Peyer's patch (tissue), 4 donors: Measurements from ENCODE around the gene CBX2. TPM values are rescaled to one million over a fixed set of nuclear protein-coding genes. Genes with fewer than 3 reads are reported as not detected.

Source experiments
- DNase-seq, 3 donors: peaks; one replicate each; pipeline ENCODE4 v3.0.0-alpha.2; 2017 to 2019
- H3K27ac ChIP-seq, 4 donors: fragments of 200-600 bp; sonication (generic); one replicate each; pipeline ENCODE4 v1.5.1; 2016 to 2019
- H3K27me3 ChIP-seq, 2 donors: fragments of 200-600 bp; sonication (generic); one replicate each; pipeline ENCODE4 v1.5.1; 2019
- H3K36me3 ChIP-seq, 3 donors: fragments of 200-600 bp; sonication (generic); one replicate each; pipeline ENCODE4 v1.5.1; 2016 to 2019
- H3K4me1 ChIP-seq, 4 donors: fragments of 200-600 bp; sonication (generic); one replicate each; pipeline ENCODE4 v1.5.1; 2016 to 2019
- H3K4me3 ChIP-seq, 4 donors: fragments of 200-600 bp; sonication (generic); 1 replicate in 3 of 4; 2 replicates in 1 of 4; pipeline ENCODE4 v1.5.1; 2016 to 2019; ENCODE audit warnings: mild to moderate bottlenecking in 1 of 4
- H3K9me3 ChIP-seq, 4 donors: fragments of 200-600 bp; sonication (generic); one replicate each; pipeline ENCODE4 v1.5.1; 2016 to 2019; ENCODE audit warnings: mild to moderate bottlenecking in 1 of 4
- CTCF ChIP-seq, 6 experiments: fragments of 450-650 bp in 4 of 6; fragments of 200-600 bp in 2 of 6; sonication (generic) in 1 of 6; IDR thresholded peaks; one replicate each; pipeline ENCODE4 v1.5.1; 2017 to 2019; ENCODE audit warnings: antibody characterized with exemption in 6 of 6, mild to moderate bottlenecking in 3 of 6, moderate library complexity in 1 of 6
- POLR2A ChIP-seq, 2 donors: fragments of 450-650 bp; IDR thresholded peaks; one replicate each; pipeline ENCODE4 v1.5.1; 2017; ENCODE audit warnings: antibody characterized with exemption in 2 of 2, mild to moderate bottlenecking in 2 of 2, moderate library complexity in 2 of 2
- total RNA-seq, 4 donors: library from RNA; depleted of rRNA; stranded (reverse); fragments of >200 nt; gene quantifications; one replicate each; pipeline ENCODE4 v1.1.0, GENCODE V29; 2016

The CBX2 gene
- total RNA-seq, 4 donors from 2014 or later: 0.18 to 0.85 (median 0.81) TPM

- Histone ChIP-seq H3K27ac (peak overlapping the region in 1 of 4 donors; percentile 28), H3K9me3 (no peaks in the 10 kb centered on the region), H3K4me3 (peak overlapping the region; percentile 32 to 79 (median 61)), H3K27me3 (peaks cover 0 to 41% of the 10 kb centered on the region in 2 donors), H3K36me3 (no peaks in the 10 kb centered on the region), H3K4me1 (peaks cover 2 to 20% (median 8%) of the 10 kb centered on the region in 4 donors)
- DNase-seq: no peak
- TF ChIP-seq CTCF (IDR thresholded peaks at IDR 0.05) (no peak), POLR2A (IDR thresholded peaks at IDR 0.05) (no peak)
Observed at GRCh38 chr17:79777120-79777893, 641 bp upstream of the CBX2 start.

GRCh38 chr17:79778504-79779083 lies 646 bp downstream of the CBX2 start:
- H3K4me1 ChIP-seq: peaks cover 2 to 20% (median 8%) of the 10 kb centered on the region in 4 donors
- H3K9me3 ChIP-seq: no peaks in the 10 kb centered on the region
- no peak for TF ChIP-seq POLR2A (IDR thresholded peaks at IDR 0.05)
- TF ChIP-seq CTCF (IDR thresholded peaks at IDR 0.05): no peak
- H3K4me3 ChIP-seq: peak overlapping the region; percentile 42 to 79 (median 65)
- no peak overlapping the region for H3K27ac ChIP-seq
- DNase-seq: no peak
- peaks cover 0 to 35% of the 10 kb centered on the region in 2 donors for H3K27me3 ChIP-seq
- H3K36me3 ChIP-seq: no peaks in the 10 kb centered on the region

GRCh38 chr17:79779084-79779529 lies 1.2 kb downstream of the CBX2 start:
- DNase-seq: no peak
- Histone ChIP-seq H3K4me1 (peaks cover 2 to 20% (median 8%) of the 10 kb centered on the region in 4 donors), H3K9me3 (no peaks in the 10 kb centered on the region), H3K4me3 (peak overlapping the region in 2 of 4 donors; percentile 61 to 79), H3K27ac (no peak overlapping the region), H3K27me3 (peaks cover 0 to 35% of the 10 kb centered on the region in 2 donors), H3K36me3 (no peaks in the 10 kb centered on the region)
- TF ChIP-seq POLR2A (IDR thresholded peaks at IDR 0.05) (no peak), CTCF (IDR thresholded peaks at IDR 0.05) (no peak)

- Histone ChIP-seq H3K4me1 (peaks cover 2 to 20% (median 8%) of the 10 kb centered on the region in 4 donors), H3K36me3 (no peaks in the 10 kb centered on the region), H3K27ac (no peak overlapping the region), H3K9me3 (no peaks in the 10 kb centered on the region), H3K4me3 (no peak overlapping the region), H3K27me3 (peaks cover 0 to 35% of the 10 kb centered on the region in 2 donors)
- TF ChIP-seq CTCF (IDR thresholded peaks at IDR 0.05): no peak
- TF ChIP-seq POLR2A (IDR thresholded peaks at IDR 0.05): no peak
- no peak for DNase-seq
Observed at GRCh38 chr17:79779661-79780365, 1.9 kb downstream of the CBX2 start.

GRCh38 chr17:79781012-79781650 lies 3.2 kb downstream of the CBX2 start:
- H3K36me3 ChIP-seq: no peaks in the 10 kb centered on the region
- no peak overlapping the region for H3K4me3 ChIP-seq
- no peak overlapping the region for H3K27ac ChIP-seq
- H3K4me1 ChIP-seq: peaks cover 2 to 20% (median 8%) of the 10 kb centered on the region in 4 donors
- peaks cover 0 to 29% of the 10 kb centered on the region in 2 donors for H3K27me3 ChIP-seq
- TF ChIP-seq POLR2A (IDR thresholded peaks at IDR 0.05) (no peak), CTCF (IDR thresholded peaks at IDR 0.05) (no peak)
- no peaks in the 10 kb centered on the region for H3K9me3 ChIP-seq
- peak in 1 of 3 donors; percentile 36 for DNase-seq
